ENCODE results near the gene MAML1.
"Not testable (repeated sequence)": the region's sequence is repeated elsewhere in the genome, so short reads cannot be mapped to it uniquely, and the experiment has no call there.

MAML1 gene

DNA sequence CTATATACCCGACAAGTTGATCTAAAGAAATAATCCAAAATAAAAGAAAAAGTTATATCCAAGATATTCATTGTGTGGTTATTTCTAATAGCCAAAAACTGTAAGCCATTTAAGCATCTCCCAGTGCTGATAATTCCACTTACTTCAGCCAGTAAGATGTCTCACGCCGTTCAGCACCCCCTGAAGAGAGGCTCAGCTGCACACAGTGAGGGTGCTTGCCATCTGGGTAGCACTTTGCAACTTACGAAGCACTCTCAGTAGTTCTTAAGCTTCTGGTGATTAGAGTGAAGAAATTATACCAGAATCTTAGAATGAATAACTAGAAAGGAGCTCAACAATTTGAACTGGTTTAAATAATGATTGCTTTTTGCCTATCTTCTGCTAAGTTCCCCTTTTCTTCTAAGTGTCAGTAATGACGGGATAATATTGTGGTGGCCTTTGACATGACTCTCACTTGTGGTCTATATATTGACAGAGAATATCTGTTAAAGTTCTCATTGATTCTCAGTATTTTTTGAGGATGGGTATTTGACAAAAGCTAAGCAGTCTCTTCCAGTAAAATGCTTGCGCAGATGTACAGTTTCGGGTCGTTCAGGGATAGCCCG lies 35.0 kb downstream of the MAML1 start:
- DNase-seq (ENCODE audit: low read depth): no peak

DNA sequence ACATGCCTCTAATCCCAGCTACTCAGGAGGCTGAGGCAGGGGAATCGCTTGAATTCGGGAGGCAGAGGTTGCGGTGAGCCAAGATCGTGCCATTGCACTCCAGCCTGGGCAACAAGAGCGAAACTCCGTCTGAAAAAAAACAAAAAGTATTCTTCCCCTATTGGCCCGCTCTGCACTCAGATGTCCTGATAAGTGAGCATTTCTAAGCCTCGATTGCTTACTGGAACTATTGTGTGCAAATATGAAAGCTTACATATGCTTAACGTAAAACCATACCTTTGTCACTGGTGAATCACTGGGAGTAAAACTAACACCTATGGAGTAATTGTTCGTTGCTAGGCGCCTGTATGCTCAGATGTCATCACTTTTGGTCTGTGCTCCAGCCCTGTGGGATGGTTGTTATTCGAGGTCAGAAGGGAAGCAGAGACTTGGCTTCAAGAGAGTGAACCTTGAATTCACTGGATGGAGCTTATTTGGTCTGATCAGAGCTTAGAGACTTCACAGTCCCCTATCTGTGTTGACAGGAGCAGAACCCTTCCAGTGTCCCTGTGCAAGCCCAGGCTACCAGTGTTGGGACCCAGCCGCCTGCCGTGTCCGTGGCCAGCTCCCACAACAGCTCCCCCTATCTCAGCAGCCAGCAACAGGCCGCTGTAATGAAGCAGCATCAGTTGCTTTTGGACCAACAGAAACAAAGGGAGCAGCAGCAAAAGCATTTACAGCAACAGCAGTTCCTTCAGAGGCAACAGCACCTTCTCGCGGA lies 35.9 kb downstream of the MAML1 start:
- DNase-seq (ENCODE audit: low read depth): no peak

DNA sequence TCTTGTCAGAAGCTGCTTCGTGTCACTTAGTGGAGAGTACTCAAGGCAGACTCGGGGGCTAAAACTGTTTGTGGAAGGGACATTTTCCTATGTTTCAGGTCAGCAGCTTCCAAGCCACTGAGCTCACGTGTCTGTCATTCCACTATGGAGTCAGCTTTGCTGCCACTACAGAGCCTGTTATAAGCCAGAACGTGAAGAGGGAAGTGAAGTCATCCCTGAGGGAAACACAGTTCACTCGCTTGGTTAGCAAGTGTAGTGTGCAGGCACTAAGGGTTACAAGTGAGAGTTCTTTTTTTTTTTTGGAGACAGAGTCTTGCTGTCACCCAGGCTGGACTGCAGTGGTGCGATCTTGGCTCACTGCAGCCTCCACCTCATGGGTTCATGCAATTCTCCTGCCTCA lies 36.6 kb downstream of the MAML1 start:
- no peak for DNase-seq (ENCODE audit: low read depth)

DNA sequence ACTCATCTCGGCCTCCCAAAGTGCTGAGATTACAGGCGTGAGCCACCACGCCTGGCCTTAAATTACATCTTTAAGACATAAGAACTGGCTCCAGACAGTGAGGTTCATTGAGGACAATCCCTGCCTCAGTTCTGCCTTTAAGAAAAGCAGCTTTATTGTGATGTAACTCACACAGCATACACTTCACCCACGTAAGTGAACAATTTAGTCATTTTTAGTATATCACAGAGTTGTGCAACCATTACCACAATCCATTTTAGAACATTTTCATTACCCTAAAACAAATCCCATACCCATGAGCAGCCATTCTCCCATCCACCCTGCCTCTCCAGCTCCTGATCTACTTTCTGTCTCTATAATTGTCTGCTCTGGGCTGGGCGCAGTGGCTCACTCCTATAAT lies 37.2 kb downstream of the MAML1 start:
- DNase-seq (ENCODE audit: low read depth): no peak

DNA sequence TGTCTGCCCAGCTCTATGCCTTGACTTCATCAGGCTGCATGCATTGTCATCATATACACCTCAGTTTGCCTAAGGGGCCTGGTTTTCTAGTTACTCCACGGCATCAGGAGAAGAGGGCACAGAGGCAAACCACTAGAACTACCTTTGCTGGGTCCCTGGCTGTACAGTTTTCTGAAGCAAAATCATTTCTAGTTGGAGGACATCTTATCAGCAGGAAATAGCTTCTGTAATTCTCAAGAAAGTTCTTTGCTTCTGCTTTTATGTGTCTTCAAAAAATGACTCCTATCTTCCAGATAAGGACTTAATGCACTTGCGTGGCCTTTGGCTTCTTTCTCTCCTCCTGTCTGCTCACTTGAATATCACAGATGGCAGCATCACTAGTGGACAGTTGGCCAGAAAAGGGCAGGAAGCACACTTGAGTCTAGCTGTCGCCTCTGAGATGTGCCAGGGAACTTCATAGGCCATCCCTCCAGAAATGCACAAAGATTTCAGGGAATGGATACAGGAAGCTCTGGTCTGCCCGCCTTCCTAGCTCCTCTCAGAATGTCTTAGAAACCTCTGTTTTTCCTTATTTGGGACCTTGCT lies 38.8 kb downstream of the MAML1 start:
- DNase-seq (ENCODE audit: low read depth): no peak

DNA sequence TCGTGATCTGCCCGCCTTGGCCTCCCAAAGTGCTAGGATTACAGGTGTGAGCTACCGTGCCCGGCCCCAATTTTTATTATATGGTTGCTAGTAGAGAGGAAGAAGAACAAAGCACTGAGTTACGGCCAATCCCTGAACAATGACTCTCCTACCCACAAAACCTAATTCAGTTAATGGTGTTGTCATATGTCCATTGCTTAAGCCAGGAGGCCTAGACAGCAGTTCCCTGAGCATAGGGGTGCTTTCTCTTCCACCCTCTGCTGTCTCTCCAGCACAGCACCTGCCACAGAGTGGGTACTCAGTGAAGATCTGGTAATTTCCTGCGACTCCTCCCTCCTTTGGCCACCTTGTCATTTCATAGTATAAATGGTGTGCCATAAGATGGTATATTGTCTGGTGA lies 39.7 kb downstream of the MAML1 start:
- DNase-seq (ENCODE audit: low read depth): no peak

DNA sequence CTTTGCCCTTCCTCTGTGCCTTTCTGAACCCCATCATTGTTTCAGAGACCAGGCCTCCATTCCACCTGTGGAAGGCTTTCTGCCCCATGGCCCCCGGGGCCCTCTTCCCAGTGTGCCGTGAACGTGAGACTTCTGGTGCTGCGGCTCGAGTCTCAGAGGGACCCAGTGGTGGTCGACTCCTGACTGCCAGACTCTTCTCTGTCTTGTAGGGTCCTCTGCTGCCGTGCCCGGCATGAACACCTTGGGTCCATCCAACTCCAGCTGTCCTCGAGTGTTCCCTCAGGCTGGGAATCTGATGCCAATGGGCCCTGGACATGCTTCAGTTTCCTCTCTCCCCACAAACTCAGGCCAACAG lies 41.0 kb downstream of the MAML1 start:
- DNase-seq (ENCODE audit: low read depth): no peak

DNA sequence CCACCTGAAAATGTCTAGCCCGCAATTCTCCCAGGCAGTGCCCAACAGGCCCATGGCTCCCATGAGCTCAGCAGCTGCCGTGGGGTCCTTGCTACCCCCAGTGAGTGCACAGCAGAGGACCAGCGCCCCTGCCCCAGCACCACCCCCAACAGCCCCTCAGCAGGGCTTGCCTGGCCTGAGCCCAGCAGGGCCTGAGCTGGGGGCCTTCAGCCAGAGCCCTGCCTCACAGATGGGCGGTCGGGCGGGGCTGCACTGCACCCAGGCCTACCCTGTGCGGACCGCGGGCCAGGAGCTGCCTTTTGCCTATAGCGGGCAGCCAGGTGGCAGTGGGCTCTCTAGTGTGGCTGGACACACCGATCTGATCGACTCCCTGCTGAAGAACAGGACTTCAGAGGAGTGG lies 41.8 kb downstream of the MAML1 start:
- no peak for DNase-seq (ENCODE audit: low read depth)

DNA sequence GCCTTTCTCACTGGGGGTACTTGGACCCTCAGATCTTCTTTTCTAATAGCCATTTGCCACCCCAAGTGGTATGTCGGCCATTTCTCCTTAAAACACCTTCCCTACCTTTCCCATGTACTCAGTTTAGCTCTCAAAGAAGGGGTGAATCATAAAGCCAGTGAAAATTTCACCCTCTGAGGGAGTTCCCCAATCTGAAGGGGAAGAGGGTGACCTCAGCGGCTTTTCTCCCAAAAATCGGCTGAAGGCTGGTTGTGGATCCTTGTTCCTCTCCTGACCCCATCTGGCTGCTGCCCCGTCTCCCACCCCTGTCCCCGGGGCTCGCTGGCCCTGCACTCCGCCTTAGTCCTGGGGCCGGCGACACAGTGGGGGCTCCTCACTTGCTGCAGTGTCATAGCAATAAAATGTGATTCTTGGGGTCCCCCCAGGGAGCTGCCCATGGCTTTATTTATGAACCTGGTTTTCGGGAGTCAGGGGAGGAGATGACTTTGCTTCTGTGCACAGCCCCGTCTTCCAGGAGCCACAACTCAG lies 43.9 kb downstream of the MAML1 start:
- DNase-seq (ENCODE audit: low read depth): no peak

DNA sequence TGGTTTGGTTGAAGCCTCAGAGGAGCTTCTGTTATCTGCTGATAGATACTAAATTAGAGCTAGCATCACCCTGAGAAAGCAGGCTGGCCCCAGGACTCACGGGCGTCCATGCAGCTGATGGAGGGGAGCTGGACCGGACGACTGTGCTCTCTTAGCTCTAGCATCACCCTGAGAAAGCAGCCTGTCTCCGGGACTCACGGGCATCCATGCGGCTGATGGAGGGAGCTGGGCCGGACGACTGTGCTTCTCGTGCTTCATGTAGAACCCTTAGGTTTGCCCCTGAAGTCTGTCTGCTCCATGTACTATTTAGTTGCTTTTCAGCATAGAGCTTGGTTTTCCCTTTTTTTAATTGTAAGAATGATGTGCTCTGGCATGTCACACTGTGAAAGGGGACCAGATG lies 44.8 kb downstream of the MAML1 start:
- no peak for DNase-seq (ENCODE audit: low read depth)

DNA sequence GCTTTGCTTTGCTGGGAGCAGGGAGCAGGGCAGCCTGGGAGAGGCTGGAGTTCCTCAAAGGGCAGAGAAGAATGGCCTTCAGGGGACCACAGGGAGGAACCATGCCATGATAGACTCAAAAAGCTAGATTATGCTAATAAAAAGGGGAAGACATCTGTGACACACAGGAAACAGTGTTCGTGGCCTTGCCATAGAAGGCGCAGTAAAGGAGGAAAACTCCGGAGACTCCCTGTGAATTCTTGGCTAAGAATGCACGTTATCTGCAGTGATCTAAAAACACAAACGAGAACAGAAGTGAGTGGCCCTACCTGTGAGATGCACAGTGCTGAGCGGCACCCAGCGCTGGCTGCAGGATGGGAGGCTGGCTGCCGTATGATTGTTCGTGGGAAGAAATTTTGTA lies 45.3 kb downstream of the MAML1 start:
- no peak for DNase-seq (ENCODE audit: low read depth)

DNA sequence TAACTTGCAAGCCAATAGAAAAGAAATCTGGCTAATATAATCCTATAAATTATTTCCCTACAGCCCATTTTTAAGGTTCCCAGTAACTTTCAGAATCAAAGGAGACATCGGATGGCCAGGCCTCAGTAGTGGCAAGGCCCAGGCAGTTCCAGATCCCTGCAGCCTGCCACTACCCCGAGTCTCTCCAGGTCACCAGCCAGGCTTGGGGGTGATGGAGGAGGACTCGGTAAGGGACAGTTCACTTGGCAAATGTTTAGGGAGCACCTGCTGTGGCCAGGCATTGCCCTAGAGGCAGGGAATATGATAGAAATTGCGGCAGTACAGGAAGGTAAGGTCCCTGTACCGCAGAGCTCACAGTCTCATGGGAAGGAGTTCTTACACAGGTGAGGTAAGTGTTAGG lies 46.0 kb downstream of the MAML1 start:
- no peak for DNase-seq (ENCODE audit: low read depth)

DNA sequence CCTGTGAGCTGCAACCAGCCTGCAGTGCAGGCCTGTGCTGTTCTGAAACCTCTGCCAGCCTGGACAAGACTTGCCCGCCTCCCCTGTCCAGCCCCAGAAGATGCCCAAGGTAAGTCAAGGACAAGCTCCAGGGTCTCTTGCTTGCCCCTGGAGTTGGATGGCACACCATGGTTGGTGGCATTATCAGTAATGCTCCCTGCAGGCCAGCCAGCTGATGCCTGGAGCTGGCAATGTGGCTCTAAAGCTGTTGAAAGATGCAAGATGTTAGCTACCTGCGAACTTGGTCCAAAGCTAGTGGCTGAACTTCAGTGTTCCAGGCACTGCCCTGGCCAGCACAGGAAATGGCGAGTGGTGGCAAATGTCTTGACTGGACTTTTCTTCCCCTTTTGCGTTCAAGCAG lies 47.2 kb downstream of the MAML1 start:
- no peak for DNase-seq (ENCODE audit: low read depth)

DNA sequence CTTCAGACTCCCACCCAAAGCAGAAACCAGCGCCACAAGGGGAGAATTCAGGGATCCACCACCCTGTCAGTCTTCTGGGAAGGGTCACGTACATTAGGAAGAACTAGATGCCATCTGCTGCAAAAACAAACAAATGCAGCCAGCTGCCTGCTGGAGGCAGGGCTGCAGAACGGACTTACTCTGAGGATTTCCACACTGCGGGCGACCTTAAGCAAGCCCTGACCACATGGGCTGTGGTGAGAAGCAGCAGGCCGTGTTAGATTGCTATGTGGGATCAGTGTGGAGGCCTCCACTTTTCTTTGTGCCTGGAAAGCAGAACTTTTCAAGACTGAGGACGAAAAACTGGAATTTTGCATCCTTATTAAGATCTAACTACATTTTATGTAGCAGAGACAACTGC lies 47.7 kb downstream of the MAML1 start:
- DNase-seq (ENCODE audit: low read depth): peak; percentile 41

DNA sequence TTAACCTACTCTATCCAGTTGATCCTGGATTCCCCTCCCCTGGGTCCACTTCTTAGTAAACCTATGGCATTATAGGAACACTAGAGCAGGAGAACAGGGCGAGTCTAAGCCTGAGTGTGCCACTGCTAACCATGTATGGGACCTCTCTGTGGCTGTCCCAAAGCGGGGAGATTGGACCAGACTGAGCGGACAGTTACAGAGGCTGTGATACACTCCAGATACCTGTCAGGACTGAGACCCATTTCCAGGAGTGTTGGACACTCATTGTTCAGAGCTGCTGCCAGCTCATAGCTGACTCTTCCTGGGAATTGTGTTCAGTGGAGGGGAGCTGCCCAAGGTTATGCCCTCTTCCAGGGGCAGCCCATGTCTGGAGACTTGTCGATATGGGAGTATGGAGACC lies 49.2 kb downstream of the MAML1 start:
- DNase-seq (ENCODE audit: low read depth): no peak

DNA sequence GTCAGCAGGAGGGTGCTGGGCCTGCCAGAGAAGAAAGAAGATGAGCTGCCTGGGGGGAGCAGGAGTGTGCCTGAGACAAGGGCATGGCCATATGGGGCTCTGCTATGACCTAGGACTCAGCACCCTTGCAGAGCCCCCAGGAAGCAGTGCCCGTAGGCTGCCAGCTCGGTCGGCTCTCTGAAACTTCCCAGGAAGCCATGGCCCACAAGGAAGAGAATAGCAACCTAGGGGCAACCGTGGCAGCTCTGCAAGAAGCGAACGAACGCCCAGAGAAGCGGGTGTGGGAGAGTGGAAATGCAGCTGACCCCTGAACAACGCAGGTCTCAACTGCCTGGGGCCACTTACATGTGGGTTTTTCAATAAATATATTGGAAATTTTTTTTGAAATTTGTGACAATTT lies 50.5 kb downstream of the MAML1 start:
- no peak for DNase-seq (ENCODE audit: low read depth)

DNA sequence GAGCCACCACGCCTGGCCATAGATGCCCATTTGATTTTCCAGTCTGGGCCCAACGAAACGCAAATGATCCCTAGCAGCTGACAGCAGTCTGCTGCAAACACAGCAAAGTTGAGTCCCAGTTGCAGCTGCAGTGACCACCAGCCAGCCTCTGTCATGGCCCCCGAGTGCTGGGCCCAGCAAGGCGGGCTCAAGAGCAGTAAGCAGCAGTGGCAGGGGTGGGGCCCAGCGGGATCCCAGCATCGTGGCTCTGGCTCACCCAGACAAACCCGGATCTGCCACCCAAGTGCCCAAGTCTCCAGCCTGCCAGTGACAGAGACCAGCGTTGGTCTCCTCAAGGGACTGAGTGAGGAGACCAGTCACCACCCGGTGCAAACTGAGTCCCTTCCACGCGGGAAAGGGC lies 54.2 kb downstream of the MAML1 start:
- no peak for DNase-seq (ENCODE audit: low read depth)

DNA sequence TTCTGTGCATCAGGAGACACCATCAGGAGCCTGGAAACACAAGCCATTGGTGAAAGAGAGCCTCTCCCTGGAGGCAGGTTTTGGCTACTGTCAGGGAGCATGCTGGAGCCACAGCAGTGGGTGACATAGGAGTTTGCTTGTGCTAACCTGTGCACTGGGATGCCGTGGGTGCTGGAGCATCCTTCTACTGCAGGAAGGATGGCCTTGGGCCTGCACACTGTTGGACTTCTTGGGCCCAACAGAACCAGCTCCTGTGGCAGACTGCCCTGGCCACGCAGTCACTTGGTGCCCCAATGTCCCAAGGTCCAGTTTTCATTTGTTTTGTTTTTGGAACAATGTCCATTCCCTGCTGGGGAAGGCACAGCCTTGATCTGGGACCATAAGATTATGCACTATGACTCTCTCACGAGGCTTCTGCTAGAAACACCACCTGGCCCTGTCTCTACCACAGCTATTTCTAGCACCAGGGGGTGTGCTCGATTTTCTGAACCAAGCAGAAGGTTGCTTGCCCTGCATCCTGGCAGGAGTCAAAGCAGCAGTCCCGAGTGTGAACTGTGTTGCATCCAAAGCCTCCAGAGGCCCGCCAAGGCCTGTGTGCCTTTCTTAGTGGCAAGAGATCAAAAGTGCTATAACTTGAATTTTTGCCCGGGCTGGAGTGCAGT lies 55.7 kb downstream of the MAML1 start:
- DNase-seq (ENCODE audit: low read depth): no peak

DNA sequence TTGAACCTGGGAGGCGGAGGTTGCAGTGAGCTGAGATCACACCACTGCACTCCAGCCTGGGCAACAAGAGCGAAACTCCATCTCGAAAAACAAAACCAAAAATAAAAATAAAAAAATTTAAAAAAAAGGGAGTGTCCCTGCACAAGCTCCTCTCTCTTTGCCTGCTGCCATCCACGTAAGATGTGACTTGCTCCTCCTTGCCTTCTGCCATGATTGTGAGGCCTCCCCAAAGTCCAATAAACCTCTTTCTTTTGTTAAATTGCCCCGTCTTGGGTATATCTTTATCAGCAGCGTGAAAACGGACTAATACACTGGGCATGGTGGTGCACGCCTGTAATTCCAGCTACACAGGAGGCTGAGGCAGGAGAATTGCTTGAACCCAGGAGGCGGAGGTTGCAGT lies 56.7 kb downstream of the MAML1 start:
- DNase-seq (ENCODE audit: low read depth): not testable (repeated sequence)

DNA sequence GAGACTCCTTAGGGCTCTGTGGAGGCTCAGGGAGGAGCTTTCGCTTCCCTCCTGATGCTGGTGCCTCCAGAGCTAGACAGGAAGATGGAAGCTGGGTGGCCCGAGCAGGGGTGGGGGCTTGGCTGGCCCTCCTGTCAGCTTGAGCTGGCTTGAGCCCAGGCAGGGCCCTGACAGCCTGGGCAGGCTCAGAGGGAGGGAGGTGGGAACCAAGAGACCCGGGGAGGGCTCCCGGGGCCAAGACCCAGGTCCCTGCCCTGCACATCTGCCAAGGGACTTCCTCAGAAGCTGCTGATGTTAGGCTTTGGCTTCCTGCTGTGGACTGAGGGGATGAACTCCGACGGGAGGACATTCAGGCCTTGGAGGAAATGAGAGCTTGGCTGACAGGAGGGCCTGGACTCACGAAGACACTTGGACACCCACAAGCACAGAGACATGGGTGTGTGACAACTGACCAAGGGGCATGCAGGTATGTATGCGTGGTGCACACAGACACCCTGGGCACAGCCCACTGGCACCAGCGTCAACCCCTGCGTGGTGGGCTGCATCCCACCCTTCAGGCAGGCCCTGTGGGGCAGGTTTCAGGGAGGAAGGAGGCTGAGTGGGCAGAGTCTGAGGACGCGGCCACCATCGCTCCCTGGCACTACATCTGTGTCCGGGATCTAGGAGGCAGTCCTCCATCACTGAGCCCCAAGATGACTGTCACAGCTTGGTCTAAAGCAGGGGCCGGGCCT lies 59.4 kb downstream of the MAML1 start:
- DNase-seq (ENCODE audit: low read depth): no peak

DNA sequence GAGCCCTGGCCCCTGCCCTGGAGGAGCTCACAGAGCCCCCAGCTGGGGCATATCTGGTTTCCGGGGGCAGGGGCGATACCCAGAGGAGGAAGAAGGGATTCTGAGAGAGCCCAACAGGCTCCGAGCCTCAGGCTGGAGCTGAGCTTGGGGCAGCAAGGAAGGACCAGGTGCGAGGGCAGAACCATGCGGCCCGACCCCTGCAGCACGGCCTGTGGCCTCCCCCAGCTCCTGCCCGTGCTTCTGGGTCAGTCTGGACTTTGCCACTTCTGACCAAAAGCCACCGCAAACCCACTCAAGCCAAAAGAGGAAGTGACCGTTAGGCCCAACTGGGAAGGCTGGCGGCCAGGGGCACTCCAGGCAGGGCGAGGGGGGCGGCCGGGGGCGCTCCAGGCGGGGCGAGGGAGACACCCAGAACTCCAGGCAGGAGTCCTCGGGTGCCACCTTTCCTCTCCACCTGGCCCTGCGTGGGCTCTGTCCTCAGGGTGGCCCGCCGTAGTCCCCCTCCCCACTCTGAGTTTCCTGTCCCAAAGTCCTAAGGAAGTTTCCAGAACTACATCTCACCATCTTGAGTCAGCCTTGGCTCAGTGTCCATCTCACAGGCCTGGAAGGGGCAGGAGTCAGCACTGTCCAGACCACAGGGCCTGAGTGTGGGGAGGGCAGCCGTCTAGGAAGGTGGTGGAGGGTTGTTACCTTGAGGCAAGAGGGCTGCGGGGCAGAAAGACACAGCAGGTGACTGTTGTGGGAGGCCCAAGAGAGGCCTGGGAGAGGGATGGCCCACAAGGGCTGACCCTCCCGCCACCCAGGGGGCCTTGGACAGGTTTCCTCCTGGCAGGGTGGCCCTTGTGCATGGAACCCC lies 60.2 kb downstream of the MAML1 start:
- no peak for DNase-seq (ENCODE audit: low read depth)

Data from iris pigment epithelial cell (primary cell).